GM12891 (cell line): ENCODE data around the gene TAMM41.

Experiments used
- PAX5 ChIP-seq: IDR thresholded peaks from 2 replicates; pipeline ENCODE4 v1.6.1; 2011; ENCODE audit warnings: low read length, moderate library complexity, mild to moderate bottlenecking; ENCODE audit not compliant: insufficient read depth, severe bottlenecking
- POLR2A ChIP-seq: IDR thresholded peaks from 2 replicates; pipeline ENCODE4 v1.6.1; 2011; ENCODE audit warnings: low read depth, low read length, control low read depth
- POLR2AphosphoS5 ChIP-seq: IDR thresholded peaks from 2 replicates; pipeline ENCODE4 v1.6.1; 2011; ENCODE audit warnings: low read depth, low read length, control low read depth
- POU2F2 ChIP-seq: IDR thresholded peaks from 2 replicates; pipeline ENCODE4 v1.6.1; 2011; ENCODE audit warnings: low read depth, mild to moderate bottlenecking, control low read depth, low read length, moderate library complexity
- SPI1 ChIP-seq: IDR thresholded peaks from 2 replicates; pipeline ENCODE4 v1.6.1; 2011; ENCODE audit warnings: low read depth, low read length, control low read depth
- TAF1 ChIP-seq: IDR thresholded peaks from 2 replicates; pipeline ENCODE4 v1.6.1; 2011; ENCODE audit warnings: low read depth, low read length, control low read depth

- TF ChIP-seq POLR2A (no peak), POLR2AphosphoS5 (no peak), PAX5 (no peak), TAF1 (no peak), SPI1 (no peak), POU2F2 (no peak)
These were observed 67.1 kb downstream of the TAMM41 start for GRCh38 chr3:11779626-11780025.
